HEK293 (cell line): ENCODE results near the gene ELAVL2.

ENCODE experiments used
- TCF7L2 ChIP-seq: IDR thresholded peaks from 2 replicates; pipeline ENCODE4 v1.6.1; 2011; ENCODE audit warnings: low read depth, mild to moderate bottlenecking, inconsistent platforms, low read length, moderate library complexity, borderline replicate concordance
- TF ChIP-seq, protein P1 (sequence below): fragments of 450-650 bp; formaldehyde crosslinking; IDR thresholded peaks from 2 replicates; pipeline ENCODE4 v1.5.1; 2016; ENCODE audit warnings: missing biosample characterization, missing genetic modification characterization

DNA sequence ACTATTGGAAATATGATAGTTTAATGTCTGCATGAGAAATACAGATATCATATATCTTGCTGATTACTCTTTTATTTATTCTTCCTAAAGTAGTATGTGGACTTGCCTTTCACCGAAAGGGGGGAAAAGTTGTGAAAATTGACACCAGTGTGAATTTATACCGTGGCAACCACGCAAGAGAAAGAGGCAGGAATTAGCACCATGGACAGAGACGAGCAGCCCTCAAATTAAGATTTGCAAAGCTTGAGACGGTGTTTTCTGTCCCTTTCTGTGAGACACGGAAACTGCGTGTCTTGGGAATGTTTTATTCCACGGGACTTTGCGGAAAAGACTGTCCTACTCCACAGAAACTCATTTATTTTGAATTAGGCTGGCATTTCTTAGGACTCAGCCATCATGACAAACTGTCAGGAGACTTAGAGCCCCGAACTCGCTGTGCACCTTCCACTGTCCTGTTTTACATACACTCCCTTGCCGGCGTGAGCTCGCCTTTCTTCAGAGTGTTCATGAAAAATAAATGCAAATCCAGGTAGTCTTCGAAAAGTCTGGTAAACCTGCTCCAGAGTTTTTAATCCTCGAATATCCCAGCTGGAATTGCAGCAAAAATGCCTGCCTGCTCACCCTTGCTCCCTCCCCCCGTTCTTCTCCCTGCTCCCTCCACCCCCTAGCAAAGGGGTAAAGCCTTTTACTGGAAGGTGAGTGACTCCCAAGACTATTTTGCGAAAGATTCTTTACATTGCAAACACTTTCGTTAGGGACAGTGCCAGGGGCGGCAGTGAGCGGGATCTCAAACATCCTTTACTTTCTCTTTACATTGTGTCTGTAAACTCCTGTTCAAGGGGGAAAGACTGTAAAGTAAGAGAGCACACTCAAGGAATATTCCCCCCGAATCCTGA lies 3.8 kb upstream of the ELAVL2 start:
- TF ChIP-seq TCF7L2: no peak
- TF ChIP-seq, protein P1, sequence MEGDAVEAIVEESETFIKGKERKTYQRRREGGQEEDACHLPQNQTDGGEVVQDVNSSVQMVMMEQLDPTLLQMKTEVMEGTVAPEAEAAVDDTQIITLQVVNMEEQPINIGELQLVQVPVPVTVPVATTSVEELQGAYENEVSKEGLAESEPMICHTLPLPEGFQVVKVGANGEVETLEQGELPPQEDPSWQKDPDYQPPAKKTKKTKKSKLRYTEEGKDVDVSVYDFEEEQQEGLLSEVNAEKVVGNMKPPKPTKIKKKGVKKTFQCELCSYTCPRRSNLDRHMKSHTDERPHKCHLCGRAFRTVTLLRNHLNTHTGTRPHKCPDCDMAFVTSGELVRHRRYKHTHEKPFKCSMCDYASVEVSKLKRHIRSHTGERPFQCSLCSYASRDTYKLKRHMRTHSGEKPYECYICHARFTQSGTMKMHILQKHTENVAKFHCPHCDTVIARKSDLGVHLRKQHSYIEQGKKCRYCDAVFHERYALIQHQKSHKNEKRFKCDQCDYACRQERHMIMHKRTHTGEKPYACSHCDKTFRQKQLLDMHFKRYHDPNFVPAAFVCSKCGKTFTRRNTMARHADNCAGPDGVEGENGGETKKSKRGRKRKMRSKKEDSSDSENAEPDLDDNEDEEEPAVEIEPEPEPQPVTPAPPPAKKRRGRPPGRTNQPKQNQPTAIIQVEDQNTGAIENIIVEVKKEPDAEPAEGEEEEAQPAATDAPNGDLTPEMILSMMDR (tag by site-specific recombination): no peak
